Trophoblast cell (in vitro differentiated cells and primary cell): ENCODE data around the gene FAM236A.
"Not testable (repeated sequence)": the region's sequence is repeated elsewhere in the genome, so short reads cannot be mapped to it uniquely, and the experiment has no call there.

Experiments used
- DNase-seq, 2 donors: peaks; one replicate each; pipeline ENCODE4 v3.0.0-alpha.2; 2016
- H2AFZ ChIP-seq: 2 replicates; pipeline ENCODE4 v1.6.1; 2013; ENCODE audit warnings: low read length, moderate library complexity, mild to moderate bottlenecking; ENCODE audit not compliant: insufficient read depth, poor library complexity
- H2AK5ac ChIP-seq: 2 replicates; pipeline ENCODE4 v1.6.1; 2013; ENCODE audit warnings: mild to moderate bottlenecking, low read length
- H2BK120ac ChIP-seq: 2 replicates; pipeline ENCODE4 v1.6.1; 2013; ENCODE audit warnings: low read length, mild to moderate bottlenecking, moderate library complexity; ENCODE audit not compliant: insufficient read depth, poor library complexity
- H2BK12ac ChIP-seq: 2 replicates; pipeline ENCODE4 v1.6.1; 2013; ENCODE audit warnings: mild to moderate bottlenecking, low read length, moderate library complexity
- H2BK5ac ChIP-seq: 2 replicates; pipeline ENCODE4 v1.6.1; 2013; ENCODE audit warnings: low read length, low read depth, moderate library complexity, mild to moderate bottlenecking; ENCODE audit not compliant: poor library complexity
- H3K14ac ChIP-seq: 2 replicates; pipeline ENCODE4 v1.6.1; 2013; ENCODE audit warnings: mild to moderate bottlenecking, low read length
- H3K18ac ChIP-seq: 2 replicates; pipeline ENCODE4 v1.6.1; 2013; ENCODE audit warnings: mild to moderate bottlenecking, low read length
- H3K23ac ChIP-seq: 2 replicates; pipeline ENCODE4 v1.6.1; 2013; ENCODE audit warnings: low read length
- H3K27ac ChIP-seq: 2 replicates; pipeline ENCODE4 v1.5.1; 2013; ENCODE audit warnings: low read depth, mild to moderate bottlenecking, inconsistent platforms, low read length, moderate library complexity
- H3K27me3 ChIP-seq: 2 replicates; pipeline ENCODE4 v1.6.1; 2013; ENCODE audit warnings: inconsistent platforms, mild to moderate bottlenecking, low read length, moderate library complexity; ENCODE audit not compliant: insufficient read depth
- H3K36me3 ChIP-seq, 2 experiments: 1 replicate in 1 of 2; 2 replicates in 1 of 2; pipeline ENCODE4 v1.6.1; 2013; ENCODE audit warnings: low read length in 2 of 2, mild to moderate bottlenecking in 2 of 2, moderate library complexity in 1 of 2; ENCODE audit not compliant: insufficient read depth in 2 of 2, control insufficient read depth in 1 of 2
- H3K4ac ChIP-seq: 2 replicates; pipeline ENCODE4 v1.6.1; 2013; ENCODE audit warnings: low read depth, mild to moderate bottlenecking, low read length, moderate library complexity
- H3K4me1 ChIP-seq, 2 experiments: 1 replicate in 1 of 2; 2 replicates in 1 of 2; pipeline ENCODE4 v1.6.1; 2013; ENCODE audit warnings: low read length in 2 of 2, mild to moderate bottlenecking in 2 of 2, moderate library complexity in 1 of 2; ENCODE audit not compliant: insufficient read depth in 2 of 2, control insufficient read depth in 1 of 2
- H3K4me2 ChIP-seq: 2 replicates; pipeline ENCODE4 v1.6.1; 2013; ENCODE audit warnings: inconsistent platforms, mild to moderate bottlenecking, low read length, moderate library complexity
- H3K4me3 ChIP-seq: 2 replicates; pipeline ENCODE4 v1.5.1; 2013; ENCODE audit warnings: mild to moderate bottlenecking, low read depth, low read length, inconsistent platforms
- H3K79me1 ChIP-seq: one replicate; pipeline ENCODE4 v1.6.1; 2013; ENCODE audit warnings: low read length
- H3K79me2 ChIP-seq: 2 replicates; pipeline ENCODE4 v1.6.1; 2013; ENCODE audit warnings: low read length, mild to moderate bottlenecking; ENCODE audit not compliant: control insufficient read depth, insufficient read depth, poor library complexity
- H3K9ac ChIP-seq: 2 replicates; pipeline ENCODE4 v1.6.1; 2013; ENCODE audit warnings: mild to moderate bottlenecking, low read length
- H3K9me3 ChIP-seq: 2 replicates; pipeline ENCODE4 v1.6.1; 2013; ENCODE audit warnings: low read depth, mild to moderate bottlenecking, control low read depth, inconsistent platforms, low read length; ENCODE audit not compliant: insufficient read depth
- H4K12ac ChIP-seq: 2 replicates; pipeline ENCODE4 v1.6.1; 2013; ENCODE audit warnings: low read depth, mild to moderate bottlenecking, low read length, moderate library complexity
- H4K8ac ChIP-seq: 2 replicates; pipeline ENCODE4 v1.6.1; 2013; ENCODE audit warnings: low read depth, mild to moderate bottlenecking, low read length, moderate library complexity
- H4K91ac ChIP-seq: one replicate; pipeline ENCODE4 v1.6.1; 2013; ENCODE audit warnings: low read depth, mild to moderate bottlenecking, low read length, moderate library complexity
- WGBS: extraction: QIAGEN DNeasy Blood & Tissue Kit; methylation state at CpG from one replicate; pipeline ENCODE4 v1.1.7; 2013; ENCODE audit warnings: missing lambda C conversion rate; ENCODE audit not compliant: insufficient read length, insufficient coverage; ENCODE audit errors: extremely low coverage; 5-methylcytosine and 5-hydroxymethylcytosine counted together

Gene FAM236A

DNA sequence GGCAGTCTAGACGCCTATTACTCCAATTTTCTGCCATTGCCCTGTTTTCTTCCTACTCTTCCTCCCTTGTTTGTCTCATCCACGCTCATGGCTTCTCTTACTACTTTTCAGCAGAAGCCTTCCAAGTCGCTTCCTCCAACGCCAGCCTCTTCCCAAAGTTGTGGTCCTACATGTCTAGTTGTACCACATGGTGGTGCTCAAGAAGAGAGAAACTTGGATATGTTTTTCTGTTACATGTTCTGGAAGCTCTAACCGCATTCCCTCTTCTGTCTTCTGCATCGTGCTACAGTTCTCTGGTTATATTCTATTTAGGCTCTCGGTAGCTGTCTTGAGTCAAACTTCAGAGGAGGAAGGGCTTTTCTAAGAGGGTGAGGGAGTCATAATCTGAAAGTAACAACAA is 36.9 kb downstream of the FAM236A start:
- not testable (repeated sequence) for H3K4me2 ChIP-seq, H3K27ac ChIP-seq, H2AFZ ChIP-seq, H4K8ac ChIP-seq, H3K79me2 ChIP-seq, H2BK5ac ChIP-seq, H2BK12ac ChIP-seq, H3K9me3 ChIP-seq, H3K9ac ChIP-seq, H4K12ac ChIP-seq, H3K4ac ChIP-seq, H3K18ac ChIP-seq, H3K23ac ChIP-seq, H3K36me3 ChIP-seq, H2BK120ac ChIP-seq, DNase-seq, H2AK5ac ChIP-seq, H3K4me1 ChIP-seq, H3K27me3 ChIP-seq, H3K14ac ChIP-seq, H3K79me1 ChIP-seq, H4K91ac ChIP-seq, H3K4me3 ChIP-seq
- WGBS = no CpG with 5 or more reads among the region's 7 CpGs

GRCh38 chrX:72980894-72981469 is 43.0 kb downstream of the FAM236A start:
- H4K12ac ChIP-seq, H3K9me3 ChIP-seq, H3K4ac ChIP-seq, H4K91ac ChIP-seq, DNase-seq, H3K79me1 ChIP-seq, H4K8ac ChIP-seq, H2BK120ac ChIP-seq, H3K23ac ChIP-seq, H3K27ac ChIP-seq, H3K36me3 ChIP-seq, H2BK12ac ChIP-seq, H3K27me3 ChIP-seq, H3K4me3 ChIP-seq, H3K4me2 ChIP-seq, H3K4me1 ChIP-seq, H3K79me2 ChIP-seq, H2BK5ac ChIP-seq, H2AK5ac ChIP-seq, H2AFZ ChIP-seq, H3K14ac ChIP-seq, H3K9ac ChIP-seq, H3K18ac ChIP-seq: not testable (repeated sequence)
- no CpG with 5 or more reads among the region's 5 CpGs for WGBS
